Panc1 (cell line): ENCODE results near the gene P2RY14. TPM values are rescaled to one million over a fixed set of nuclear protein-coding genes. Genes with fewer than 3 reads are reported as not detected.

Source experiments
- ATAC-seq: fragments of 200-7000 bp; cut with Tn5 transposase; 2 replicates; pipeline ENCODE4 v1.9.1; 2020; ENCODE audit warnings: mild to moderate bottlenecking, moderate library complexity
- BruUV-seq: library from RNA; stranded (reverse); fragments of 400-500 nt; replicated peaks from 2 replicates; lab custom pipeline; 2021; lab: Mats Ljungman, UMichigan
- CTCF ChIA-PET: fragments of 300-600 bp; sonication (Branson Sonifier 250); formaldehyde crosslinking; loops from one replicate; lab custom pipeline; 2022; ENCODE audit warnings: antibody characterized with exemption; lab: Charles Lee
- POLR2A ChIA-PET: fragments of 300-600 bp; sonication (Branson Sonifier 250); formaldehyde crosslinking; loops from one replicate; lab custom pipeline; 2022; ENCODE audit warnings: antibody characterized with exemption; lab: Charles Lee
- DNase-seq: peaks from one replicate; pipeline ENCODE4 v3.0.0-alpha.2; 2010; ENCODE audit warnings: low read depth, low spot score
- H3K27ac ChIP-seq: 2 replicates; pipeline ENCODE4 v1.5.1; 2011; ENCODE audit warnings: mild to moderate bottlenecking, low read length, inconsistent platforms
- H3K27me3 ChIP-seq: fragments of 200-500 bp; sonication (Bioruptor generic); 2 replicates; pipeline ENCODE4 v1.6.0; 2014; ENCODE audit warnings: low read length, inconsistent platforms; ENCODE audit not compliant: control insufficient read depth, insufficient read depth
- H3K36me3 ChIP-seq: fragments of 200-500 bp; sonication (Bioruptor generic); 2 replicates; pipeline ENCODE4 v1.5.1; 2014; ENCODE audit warnings: inconsistent platforms, mild to moderate bottlenecking, low read length, moderate library complexity; ENCODE audit not compliant: control insufficient read depth, insufficient read depth
- H3K4me1 ChIP-seq: 2 replicates; pipeline ENCODE4 v1.5.1; 2011; ENCODE audit warnings: inconsistent platforms, mild to moderate bottlenecking, low read length, moderate library complexity; ENCODE audit not compliant: control insufficient read depth, insufficient read depth
- H3K4me3 ChIP-seq, 2 experiments: 2 replicates each; pipeline ENCODE4 v1.5.1; 2011 to 2012; ENCODE audit warnings: low read depth in 2 of 2, low read length in 2 of 2, mild to moderate bottlenecking in 2 of 2, inconsistent platforms in 1 of 2, moderate library complexity in 1 of 2
- H3K9me3 ChIP-seq: fragments of 200-500 bp; sonication (Bioruptor generic); 2 replicates; pipeline ENCODE4 v1.5.1; 2014; ENCODE audit warnings: low read depth, mild to moderate bottlenecking, inconsistent platforms, low read length, moderate library complexity; ENCODE audit not compliant: control insufficient read depth, insufficient read depth
- CTCF ChIP-seq: fragments of 450-650 bp; IDR thresholded peaks from 2 replicates; pipeline ENCODE4 v1.5.1; 2017; ENCODE audit warnings: mild to moderate bottlenecking
- POLR2AphosphoS5 ChIP-seq: IDR thresholded peaks from 2 replicates; pipeline ENCODE4 v1.6.1; 2012; ENCODE audit warnings: mild to moderate bottlenecking, low read depth, low read length, moderate library complexity
- SIN3A ChIP-seq: IDR thresholded peaks from 2 replicates; pipeline ENCODE4 v1.6.1; 2012; ENCODE audit warnings: low read depth, mild to moderate bottlenecking, low read length, moderate library complexity, borderline replicate concordance; ENCODE audit not compliant: insufficient read depth
- TCF7L2 ChIP-seq: IDR thresholded peaks from 2 replicates; pipeline ENCODE4 v1.6.1; 2011; ENCODE audit warnings: mild to moderate bottlenecking, low read depth, low read length, inconsistent platforms
- in situ Hi-C: cut with HindIII; loops from 2 replicates; pipeline ENCODE4 v1.10.0; 2016; ENCODE audit warnings: low sequenced_read_pairs, low pct_unique_long_range_greater_than_20kb
- intact Hi-C: fragments of 100-400 bp; cut with micrococcal nuclease; formaldehyde crosslinking; loops from one replicate; pipeline ENCODE4 v1.10.0; 2022; ENCODE audit not compliant: unreplicated experiment
- total RNA-seq: library from RNA; stranded (reverse); gene quantifications from one replicate; pipeline ENCODE4 v1.2.1, GENCODE V29; 2021; ENCODE audit not compliant: unreplicated experiment
- TF ChIP-seq, protein P1 (sequence below), 2 experiments: IDR thresholded peaks; 2 replicates each; pipeline ENCODE4 v1.6.1; 2011 to 2012; ENCODE audit warnings: low read depth in 2 of 2, control low read depth in 1 of 2, low read length in 1 of 2, mild to moderate bottlenecking in 1 of 2, moderate library complexity in 1 of 2; ENCODE audit not compliant: insufficient read depth in 1 of 2

Gene P2RY14
- total RNA-seq, 1 experiment from 2014 or later = not detected

DNA sequence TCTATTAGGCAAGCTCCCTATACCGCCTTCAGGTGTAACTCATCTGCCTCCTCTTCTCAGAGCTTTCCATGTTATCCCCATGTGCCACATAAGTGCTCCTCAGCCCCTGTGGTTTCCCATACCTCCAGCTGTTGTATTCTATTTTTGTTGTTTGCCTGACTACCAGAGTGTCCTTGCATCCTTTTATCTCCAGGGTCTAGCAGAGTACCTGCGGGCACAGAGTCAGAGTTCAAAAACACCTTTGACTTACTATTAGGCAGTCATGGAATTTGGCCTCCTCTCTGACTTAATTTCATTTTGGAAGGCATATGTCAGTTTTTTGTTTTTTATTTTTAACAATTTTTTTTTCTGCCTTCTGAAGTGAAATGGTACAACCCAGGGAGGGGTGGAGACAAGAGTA, 31.2 kb upstream of the P2RY14 start:
- ChIA-PET CTCF (no interaction called here), POLR2A (no interaction called here)
- ATAC-seq = no peak
- H3K27me3 ChIP-seq = no peaks in the 10 kb centered on the region
- no peaks in the 10 kb centered on the region for H3K36me3 ChIP-seq
- H3K4me1 ChIP-seq = no peaks in the 10 kb centered on the region
- TF ChIP-seq SIN3A = no peak
- no peak for TF ChIP-seq CTCF
- no peak for TF ChIP-seq POLR2AphosphoS5
- TF ChIP-seq, protein P1, sequence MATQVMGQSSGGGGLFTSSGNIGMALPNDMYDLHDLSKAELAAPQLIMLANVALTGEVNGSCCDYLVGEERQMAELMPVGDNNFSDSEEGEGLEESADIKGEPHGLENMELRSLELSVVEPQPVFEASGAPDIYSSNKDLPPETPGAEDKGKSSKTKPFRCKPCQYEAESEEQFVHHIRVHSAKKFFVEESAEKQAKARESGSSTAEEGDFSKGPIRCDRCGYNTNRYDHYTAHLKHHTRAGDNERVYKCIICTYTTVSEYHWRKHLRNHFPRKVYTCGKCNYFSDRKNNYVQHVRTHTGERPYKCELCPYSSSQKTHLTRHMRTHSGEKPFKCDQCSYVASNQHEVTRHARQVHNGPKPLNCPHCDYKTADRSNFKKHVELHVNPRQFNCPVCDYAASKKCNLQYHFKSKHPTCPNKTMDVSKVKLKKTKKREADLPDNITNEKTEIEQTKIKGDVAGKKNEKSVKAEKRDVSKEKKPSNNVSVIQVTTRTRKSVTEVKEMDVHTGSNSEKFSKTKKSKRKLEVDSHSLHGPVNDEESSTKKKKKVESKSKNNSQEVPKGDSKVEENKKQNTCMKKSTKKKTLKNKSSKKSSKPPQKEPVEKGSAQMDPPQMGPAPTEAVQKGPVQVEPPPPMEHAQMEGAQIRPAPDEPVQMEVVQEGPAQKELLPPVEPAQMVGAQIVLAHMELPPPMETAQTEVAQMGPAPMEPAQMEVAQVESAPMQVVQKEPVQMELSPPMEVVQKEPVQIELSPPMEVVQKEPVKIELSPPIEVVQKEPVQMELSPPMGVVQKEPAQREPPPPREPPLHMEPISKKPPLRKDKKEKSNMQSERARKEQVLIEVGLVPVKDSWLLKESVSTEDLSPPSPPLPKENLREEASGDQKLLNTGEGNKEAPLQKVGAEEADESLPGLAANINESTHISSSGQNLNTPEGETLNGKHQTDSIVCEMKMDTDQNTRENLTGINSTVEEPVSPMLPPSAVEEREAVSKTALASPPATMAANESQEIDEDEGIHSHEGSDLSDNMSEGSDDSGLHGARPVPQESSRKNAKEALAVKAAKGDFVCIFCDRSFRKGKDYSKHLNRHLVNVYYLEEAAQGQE (IDR thresholded peaks at IDR 0.05; ENCODE audit: insufficient read depth in 1 of 2, low read depth in 2 of 2, low read length in 1 of 2) = no peak
- no peak for TF ChIP-seq TCF7L2
- H3K9me3 ChIP-seq = no peaks in the 10 kb centered on the region
- no peak overlapping the region for H3K27ac ChIP-seq
- DNase-seq = no peak
- in situ Hi-C loops (no loop called here), intact Hi-C loops (no loop called here)
- no TSS peak for BruUV-seq
- no peak overlapping the region for H3K4me3 ChIP-seq

DNA sequence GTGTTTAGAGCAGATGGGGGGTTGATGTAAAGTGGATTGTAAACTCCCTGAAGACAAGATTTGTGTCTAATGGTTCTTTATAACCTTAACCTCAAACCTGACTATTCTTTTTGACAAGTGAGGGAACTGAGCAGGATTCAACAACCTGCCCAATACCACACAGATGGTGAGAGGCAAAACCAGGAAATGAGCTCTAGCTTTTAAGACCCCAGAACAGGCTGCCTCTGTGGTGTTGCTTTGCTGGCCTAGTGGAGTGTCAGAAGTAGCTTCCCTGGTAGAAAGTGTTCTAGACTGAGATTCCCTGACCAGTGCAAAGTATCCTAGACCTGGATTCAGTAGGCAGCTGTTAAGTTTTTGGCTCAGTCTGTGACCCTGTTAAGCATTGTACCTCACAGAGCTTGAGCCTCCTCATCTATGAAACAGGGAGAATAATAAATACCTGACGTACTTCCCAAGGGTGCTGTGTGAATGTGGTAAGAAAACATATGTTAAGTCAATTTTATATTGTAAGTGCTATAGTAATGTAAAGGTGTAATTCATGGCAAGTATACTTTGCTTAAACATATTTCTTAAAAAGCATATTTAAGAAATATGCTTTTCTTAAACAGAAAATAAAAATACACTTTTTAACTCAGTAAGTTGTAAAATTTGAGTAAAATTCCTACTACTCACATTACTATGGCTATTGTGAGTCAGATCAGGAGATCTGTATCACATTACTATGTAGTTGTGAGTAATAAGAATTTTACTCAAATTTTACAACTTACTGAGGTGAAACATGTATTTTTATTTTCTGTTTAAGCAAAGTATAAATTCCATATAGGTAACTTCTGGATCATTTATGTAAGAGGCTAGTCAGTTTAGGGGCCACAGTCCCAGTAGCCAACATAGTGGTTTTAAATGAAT, 29.5 kb upstream of the P2RY14 start:
- in situ Hi-C loops = no loop called here
- CTCF ChIA-PET = no interaction called here

More for the DNA sequence above, 29.5 kb upstream of the P2RY14 start:
- BruUV-seq = no TSS peak
- POLR2A ChIA-PET = no interaction called here
- no peaks in the 10 kb centered on the region for H3K4me1 ChIP-seq
- no peaks in the 10 kb centered on the region for H3K27me3 ChIP-seq
- no peaks in the 10 kb centered on the region for H3K36me3 ChIP-seq
- DNase-seq (no peak), ATAC-seq (no peak)
- intact Hi-C loops = no loop called here
- H3K9me3 ChIP-seq = no peaks in the 10 kb centered on the region
- no peak overlapping the region for H3K4me3 ChIP-seq
- H3K27ac ChIP-seq = no peak overlapping the region
- TF ChIP-seq CTCF = no peak
- no peak for TF ChIP-seq POLR2AphosphoS5
- no peak for TF ChIP-seq TCF7L2
- no peak for TF ChIP-seq SIN3A
- TF ChIP-seq, protein P1 (IDR thresholded peaks at IDR 0.05; ENCODE audit: insufficient read depth in 1 of 2, low read depth in 2 of 2, low read length in 1 of 2) = no peak
